HG03571 (cell line): Measurements from ENCODE around the gene DAGLA.

Source experiments
- ATAC-seq: cut with Tn5 transposase; IDR thresholded peaks from one replicate; pipeline ENCODE4 v1.9.1; 2021; ENCODE audit not compliant: unreplicated experiment

The DAGLA gene

GRCh38 chr11:61743486-61744095 is 63.4 kb downstream of the DAGLA start:
- no peak for ATAC-seq

- no peak for ATAC-seq
Observed at GRCh38 chr11:61744181-61744580, 64.0 kb downstream of the DAGLA start.

- no peak for ATAC-seq
Observed at GRCh38 chr11:61744609-61745156, 64.5 kb downstream of the DAGLA start.

GRCh38 chr11:61745781-61746441 is 65.7 kb downstream of the DAGLA start:
- no peak for ATAC-seq

GRCh38 chr11:61746442-61747191 is 66.4 kb downstream of the DAGLA start:
- ATAC-seq: no peak

- ATAC-seq: no peak
Observed at GRCh38 chr11:61747192-61747966, 67.2 kb downstream of the DAGLA start.

- ATAC-seq: no peak
Observed at GRCh38 chr11:61747967-61748285, 67.7 kb downstream of the DAGLA start.

GRCh38 chr11:61749591-61750217 is 69.5 kb downstream of the DAGLA start:
- no peak for ATAC-seq

GRCh38 chr11:61750631-61751273 is 70.6 kb downstream of the DAGLA start:
- ATAC-seq: no peak

- ATAC-seq: no peak
Observed at GRCh38 chr11:61751384-61751783, 71.2 kb downstream of the DAGLA start.

GRCh38 chr11:61752117-61752924 is 72.1 kb downstream of the DAGLA start, which contains the start of gene MYRF:
Gene MYRF (plus strand): TSS chr11:61752636. CDS start chr11:61752745, 109 bp downstream.
- ATAC-seq: no peak

- ATAC-seq: no peak
Observed at GRCh38 chr11:61752925-61753521, 72.8 kb downstream of the DAGLA start.

- no peak for ATAC-seq
Observed at GRCh38 chr11:61753672-61754071, 73.5 kb downstream of the DAGLA start.

GRCh38 chr11:61754534-61755482 is 74.6 kb downstream of the DAGLA start:
- no peak for ATAC-seq

- ATAC-seq: no peak
Observed at GRCh38 chr11:61756147-61756451, 75.9 kb downstream of the DAGLA start.

- no peak for ATAC-seq
Observed at GRCh38 chr11:61756452-61757212, 76.4 kb downstream of the DAGLA start.

- ATAC-seq: no peak
Observed at GRCh38 chr11:61757213-61757862, 77.1 kb downstream of the DAGLA start.
